Glutamatergic neuron (in vitro differentiated cells): ENCODE measurements around the gene FHOD3. TPM values are rescaled to one million over a fixed set of nuclear protein-coding genes. Genes with fewer than 3 reads are reported as not detected.

Experiments
- DNase-seq: peaks from one replicate; pipeline ENCODE4 v3.0.0; 2022
- H3K27ac Mint-ChIP-seq: one replicate; pipeline ENCODE4 v1.8.0; 2020; ENCODE audit warnings: mild to moderate bottlenecking, mixed read lengths, inconsistent platforms; ENCODE audit not compliant: unreplicated experiment
- H3K27me3 Mint-ChIP-seq: one replicate; pipeline ENCODE4 v1.8.0; 2020; ENCODE audit warnings: mild to moderate bottlenecking, moderate library complexity, mixed read lengths, inconsistent platforms; ENCODE audit not compliant: unreplicated experiment
- H3K36me3 Mint-ChIP-seq: one replicate; pipeline ENCODE4 v1.8.0; 2020; ENCODE audit warnings: mild to moderate bottlenecking, mixed read lengths, inconsistent platforms; ENCODE audit not compliant: unreplicated experiment
- H3K4me1 Mint-ChIP-seq: one replicate; pipeline ENCODE4 v1.8.0; 2020; ENCODE audit warnings: mild to moderate bottlenecking, low read depth, mixed read lengths, inconsistent platforms; ENCODE audit not compliant: unreplicated experiment
- H3K4me3 Mint-ChIP-seq: one replicate; pipeline ENCODE4 v1.8.0; 2020; ENCODE audit warnings: mild to moderate bottlenecking, mixed read lengths, inconsistent platforms; ENCODE audit not compliant: unreplicated experiment
- H3K9me3 Mint-ChIP-seq: one replicate; pipeline ENCODE4 v1.8.0; 2020; ENCODE audit warnings: mild to moderate bottlenecking, moderate library complexity, mixed read lengths, inconsistent platforms; ENCODE audit not compliant: unreplicated experiment
- CTCF ChIP-seq: fragments of 200-600 bp; sonication (generic); IDR thresholded peaks from one replicate; pipeline ENCODE4 v1.5.0; 2021; ENCODE audit not compliant: partially characterized antibody, unreplicated experiment
- total RNA-seq: library from RNA; stranded (reverse); fragmentation: NEBNext Ultra II Directional; extraction: Animal tissue kit (Norgen Biotek cat#: 25700); gene quantifications from one replicate; pipeline ENCODE4 v1.2.1, GENCODE V29; 2021; ENCODE audit not compliant: unreplicated experiment

Gene FHOD3
- total RNA-seq, 1 donor from 2014 or later: 21.2 TPM

- Mint-ChIP-seq H3K36me3 (peaks cover 9% of the 10 kb centered on the region), H3K4me1 (no peaks in the 10 kb centered on the region), H3K27ac (no peak overlapping the region), H3K9me3 (peaks cover 2% of the 10 kb centered on the region), H3K27me3 (no peaks in the 10 kb centered on the region), H3K4me3 (no peak overlapping the region)
- TF ChIP-seq CTCF: no peak
- DNase-seq: no peak
Measured at GRCh38 chr18:36629836-36630235, 332.3 kb downstream of the FHOD3 start.

- Mint-ChIP-seq H3K27me3 (no peaks in the 10 kb centered on the region), H3K9me3 (peaks cover 2% of the 10 kb centered on the region), H3K27ac (no peak overlapping the region), H3K4me1 (no peaks in the 10 kb centered on the region), H3K36me3 (peaks cover 9% of the 10 kb centered on the region), H3K4me3 (no peak overlapping the region)
- TF ChIP-seq CTCF: no peak
- DNase-seq: no peak
Measured at GRCh38 chr18:36630917-36631316, 333.4 kb downstream of the FHOD3 start.

GRCh38 chr18:36633961-36634412 lies 336.5 kb downstream of the FHOD3 start:
- Mint-ChIP-seq H3K27me3 (peaks cover 2% of the 10 kb centered on the region), H3K36me3 (peaks cover 9% of the 10 kb centered on the region)
- no peak for DNase-seq

GRCh38 chr18:36634573-36635216 lies 337.2 kb downstream of the FHOD3 start:
- Mint-ChIP-seq H3K4me1 (no peaks in the 10 kb centered on the region), H3K4me3 (no peak overlapping the region), H3K36me3 (peaks cover 4% of the 10 kb centered on the region), H3K27me3 (peaks cover 2% of the 10 kb centered on the region), H3K9me3 (peaks cover 2% of the 10 kb centered on the region), H3K27ac (no peak overlapping the region)
- TF ChIP-seq CTCF: no peak
- DNase-seq: no peak

More at GRCh38 chr18:36633961-36634412, 336.5 kb downstream of the FHOD3 start:
- H3K9me3 Mint-ChIP-seq: peaks cover 2% of the 10 kb centered on the region
- H3K27ac Mint-ChIP-seq: no peak overlapping the region
- TF ChIP-seq CTCF: no peak
- H3K4me3 Mint-ChIP-seq: no peak overlapping the region
- no peaks in the 10 kb centered on the region for H3K4me1 Mint-ChIP-seq

- peaks cover 2% of the 10 kb centered on the region for H3K27me3 Mint-ChIP-seq
- DNase-seq: no peak
- no peak overlapping the region for H3K4me3 Mint-ChIP-seq
- no peaks in the 10 kb centered on the region for H3K4me1 Mint-ChIP-seq
- peaks cover 2% of the 10 kb centered on the region for H3K9me3 Mint-ChIP-seq
- no peak overlapping the region for H3K27ac Mint-ChIP-seq
- TF ChIP-seq CTCF: no peak
- peaks cover 3% of the 10 kb centered on the region for H3K36me3 Mint-ChIP-seq
Measured at GRCh38 chr18:36635414-36636096, 338.0 kb downstream of the FHOD3 start.
